Fibroblast of pulmonary artery (primary cell): ENCODE results near the gene ZNFX1.
"Not testable (repeated sequence)": the region's sequence is repeated elsewhere in the genome, so short reads cannot be mapped to it uniquely, and the experiment has no call there.

Source experiments
- DNase-seq: peaks from one replicate; pipeline ENCODE4 v3.0.0-alpha.2; 2010; ENCODE audit warnings: low read depth
- H3K4me3 ChIP-seq: replicated peaks from 2 replicates; pipeline ENCODE4 v1.5.1; 2011; ENCODE audit warnings: low read depth, mild to moderate bottlenecking, control low read depth, low read length, moderate library complexity
- TF ChIP-seq, protein P1 (sequence below): IDR thresholded peaks from 2 replicates; pipeline ENCODE4 v1.5.1; 2011; ENCODE audit warnings: mild to moderate bottlenecking, control low read depth, low read length, inconsistent platforms; ENCODE audit errors: missing control alignments

Gene ZNFX1

GRCh38 chr20:49219924-49220831 is 57.7 kb downstream of the ZNFX1 start:
- no peak for DNase-seq
- H3K4me3 ChIP-seq, result peak overlapping the region; percentile 100
- TF ChIP-seq, protein P1, sequence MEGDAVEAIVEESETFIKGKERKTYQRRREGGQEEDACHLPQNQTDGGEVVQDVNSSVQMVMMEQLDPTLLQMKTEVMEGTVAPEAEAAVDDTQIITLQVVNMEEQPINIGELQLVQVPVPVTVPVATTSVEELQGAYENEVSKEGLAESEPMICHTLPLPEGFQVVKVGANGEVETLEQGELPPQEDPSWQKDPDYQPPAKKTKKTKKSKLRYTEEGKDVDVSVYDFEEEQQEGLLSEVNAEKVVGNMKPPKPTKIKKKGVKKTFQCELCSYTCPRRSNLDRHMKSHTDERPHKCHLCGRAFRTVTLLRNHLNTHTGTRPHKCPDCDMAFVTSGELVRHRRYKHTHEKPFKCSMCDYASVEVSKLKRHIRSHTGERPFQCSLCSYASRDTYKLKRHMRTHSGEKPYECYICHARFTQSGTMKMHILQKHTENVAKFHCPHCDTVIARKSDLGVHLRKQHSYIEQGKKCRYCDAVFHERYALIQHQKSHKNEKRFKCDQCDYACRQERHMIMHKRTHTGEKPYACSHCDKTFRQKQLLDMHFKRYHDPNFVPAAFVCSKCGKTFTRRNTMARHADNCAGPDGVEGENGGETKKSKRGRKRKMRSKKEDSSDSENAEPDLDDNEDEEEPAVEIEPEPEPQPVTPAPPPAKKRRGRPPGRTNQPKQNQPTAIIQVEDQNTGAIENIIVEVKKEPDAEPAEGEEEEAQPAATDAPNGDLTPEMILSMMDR, result no peak

GRCh38 chr20:49219091-49219923 is 58.5 kb downstream of the ZNFX1 start, which contains the start of gene DDX27:
TSS of gene DDX27 (plus strand) at chr20:49219416. CDS start at chr20:49219449, 33 bp downstream.
- H3K4me3 ChIP-seq, result peak within 1 kb of the TSS; percentile 100
- TF ChIP-seq, protein P1, result no peak
- DNase-seq, result peak; percentile 99

- DNase-seq, result not testable (repeated sequence)
- H3K4me3 ChIP-seq, result peak overlapping the region; percentile 100
Observed at GRCh38 chr20:49218739-49219090, 59.1 kb downstream of the ZNFX1 start.

GRCh38 chr20:49216991-49217578 is 60.8 kb downstream of the ZNFX1 start:
- no peak overlapping the region for H3K4me3 ChIP-seq
- DNase-seq, result peak; percentile 93

GRCh38 chr20:49215232-49215631 is 62.6 kb downstream of the ZNFX1 start:
- TF ChIP-seq, protein P1, result no peak
- H3K4me3 ChIP-seq, result no peak overlapping the region
- DNase-seq, result no peak

More at GRCh38 chr20:49216991-49217578, 60.8 kb downstream of the ZNFX1 start:
- TF ChIP-seq, protein P1, result peak; percentile 94

DNA sequence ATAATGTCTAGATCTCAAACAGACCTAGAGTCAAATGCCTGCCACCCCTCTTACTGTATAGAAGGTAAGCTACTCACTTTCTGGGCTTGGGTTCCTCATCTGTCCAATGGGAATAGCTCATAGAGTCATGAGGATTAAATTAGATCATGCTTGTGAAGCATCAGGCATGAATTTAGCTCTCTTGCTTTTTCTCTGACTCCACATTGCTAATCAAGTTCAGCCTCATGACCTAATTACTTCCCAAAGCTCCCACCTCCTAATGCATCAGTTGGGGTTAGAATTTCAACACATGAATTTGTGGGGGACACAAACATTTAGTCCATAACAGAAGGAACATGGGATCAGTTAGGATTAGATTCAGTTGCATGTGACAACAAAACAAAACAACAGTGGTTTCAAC is 63.3 kb downstream of the ZNFX1 start:
- no peak for DNase-seq
- TF ChIP-seq, protein P1, result no peak
- H3K4me3 ChIP-seq, result no peak overlapping the region

DNA sequence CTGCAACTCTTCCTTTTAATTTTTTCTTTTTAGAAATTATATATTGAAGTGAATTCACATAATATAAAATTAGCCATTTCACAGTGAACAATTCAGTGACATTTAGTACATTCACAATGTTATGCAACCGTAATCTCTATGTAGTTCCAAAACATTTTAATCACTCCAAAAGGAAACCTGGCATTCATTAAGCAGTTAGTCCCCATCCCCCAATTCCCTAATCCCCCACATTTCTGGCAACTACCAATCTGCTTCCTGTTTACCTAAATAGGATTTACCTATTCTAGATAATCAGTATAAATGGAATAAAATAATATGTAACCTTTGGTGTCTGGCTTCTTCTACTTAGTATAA is 67.1 kb downstream of the ZNFX1 start:
- DNase-seq, result no peak
- no peak overlapping the region for H3K4me3 ChIP-seq

More for the DNA sequence above, 67.1 kb downstream of the ZNFX1 start:
- TF ChIP-seq, protein P1, result no peak
